Stimulated activated CD8-positive, alpha-beta memory T cell treated with anti-CD3 and anti-CD28 coated beads, Interleukin-4, amount 100 ng/mL, for 24 hours (primary cell): Measurements from ENCODE around the gene VAV2.

Source experiments
- DNase-seq: peaks from one replicate; pipeline ENCODE4 v3.0.0-alpha.2; 2020; ENCODE audit warnings: low read depth

VAV2 gene

DNA sequence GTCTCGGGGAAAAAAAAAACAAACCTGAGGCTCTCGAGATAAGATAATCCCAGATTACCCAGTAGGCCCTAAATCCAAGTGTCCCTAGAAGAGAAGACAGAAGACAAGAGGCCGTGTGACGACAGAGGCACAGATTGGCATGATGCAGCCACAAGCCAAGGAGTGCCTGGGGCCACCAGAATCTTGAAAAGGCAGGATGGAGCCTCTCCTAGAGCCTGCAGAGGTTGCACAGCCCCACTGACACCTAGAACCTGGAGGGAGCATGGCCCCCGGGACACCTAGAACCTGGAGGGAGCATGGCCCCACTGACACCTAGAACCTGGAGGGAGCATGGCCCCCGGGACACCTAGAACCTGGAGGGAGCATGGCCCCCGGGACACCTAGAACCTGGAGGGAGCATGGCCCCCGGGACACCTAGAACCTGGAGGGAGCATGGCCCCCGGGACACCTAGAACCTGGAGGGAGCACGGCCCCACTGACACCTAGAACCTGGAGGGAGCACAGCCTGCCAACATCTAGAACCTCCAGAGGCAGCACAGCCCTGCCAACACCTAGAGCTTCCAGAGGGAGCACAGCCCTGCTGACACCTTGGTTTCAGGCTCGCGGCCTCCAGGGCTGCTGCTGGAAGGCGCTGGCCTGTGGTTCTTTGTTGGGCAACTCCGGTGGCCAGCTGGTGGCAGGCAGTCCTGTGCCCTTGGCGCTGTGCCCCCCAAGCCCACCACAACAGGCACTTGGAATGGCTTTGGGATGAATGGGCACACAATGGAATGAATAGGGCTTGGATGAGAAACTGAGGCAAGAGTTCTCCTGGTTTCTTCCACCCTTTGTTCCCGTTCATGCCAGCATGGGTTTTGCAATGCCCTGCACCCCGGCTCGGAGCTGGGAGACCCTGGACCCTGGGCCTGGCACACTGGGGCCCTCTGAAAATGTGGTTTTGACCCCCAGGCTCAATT, 39.2 kb downstream of the VAV2 start:
- DNase-seq: no peak

DNA sequence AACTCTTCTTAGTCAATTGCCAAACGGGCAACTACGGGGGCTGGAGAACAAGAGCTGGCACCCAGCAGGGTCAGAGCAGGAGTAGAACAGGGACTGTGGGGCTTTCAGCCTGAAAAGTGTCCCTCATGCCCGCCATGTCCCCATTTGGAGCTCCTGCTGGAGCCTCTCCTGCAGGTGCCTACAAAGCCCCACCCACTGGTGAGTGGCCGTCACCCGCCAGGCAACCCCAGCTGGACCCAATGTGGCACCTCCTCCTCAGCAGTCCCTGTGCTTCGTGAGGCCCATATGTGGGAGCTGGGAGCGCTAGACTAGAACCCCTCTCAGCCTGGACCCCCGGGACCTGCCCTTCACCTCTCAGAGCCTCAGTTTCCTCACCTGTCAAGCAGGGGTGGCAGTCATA, 40.9 kb downstream of the VAV2 start:
- DNase-seq: no peak

DNA sequence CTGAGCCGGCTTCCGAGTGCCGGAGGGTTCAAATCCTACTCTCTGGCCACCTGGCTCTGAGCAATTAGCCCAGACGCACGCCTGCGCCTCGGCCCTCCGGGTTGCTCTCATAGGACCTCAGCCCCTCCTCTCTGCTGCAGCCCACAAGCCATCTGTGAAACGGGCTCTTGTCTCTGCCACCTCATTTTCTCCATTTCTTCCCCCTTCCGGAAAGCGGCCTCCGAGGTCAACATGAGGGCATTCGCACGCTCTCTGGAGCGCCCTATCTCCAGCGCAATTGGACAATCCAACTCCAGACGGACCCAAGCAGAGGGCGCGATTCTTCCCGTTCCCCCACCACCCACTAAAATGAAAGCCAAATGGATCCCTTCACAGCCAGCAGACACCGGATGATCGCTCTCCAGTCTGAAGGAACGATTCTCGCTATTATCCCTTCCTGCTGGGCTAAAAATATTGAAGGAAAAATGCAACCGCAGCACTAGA, 41.5 kb downstream of the VAV2 start:
- DNase-seq: no peak

GRCh38 chr9:133950192-133950591, 41.9 kb downstream of the VAV2 start:
- no peak for DNase-seq

DNA sequence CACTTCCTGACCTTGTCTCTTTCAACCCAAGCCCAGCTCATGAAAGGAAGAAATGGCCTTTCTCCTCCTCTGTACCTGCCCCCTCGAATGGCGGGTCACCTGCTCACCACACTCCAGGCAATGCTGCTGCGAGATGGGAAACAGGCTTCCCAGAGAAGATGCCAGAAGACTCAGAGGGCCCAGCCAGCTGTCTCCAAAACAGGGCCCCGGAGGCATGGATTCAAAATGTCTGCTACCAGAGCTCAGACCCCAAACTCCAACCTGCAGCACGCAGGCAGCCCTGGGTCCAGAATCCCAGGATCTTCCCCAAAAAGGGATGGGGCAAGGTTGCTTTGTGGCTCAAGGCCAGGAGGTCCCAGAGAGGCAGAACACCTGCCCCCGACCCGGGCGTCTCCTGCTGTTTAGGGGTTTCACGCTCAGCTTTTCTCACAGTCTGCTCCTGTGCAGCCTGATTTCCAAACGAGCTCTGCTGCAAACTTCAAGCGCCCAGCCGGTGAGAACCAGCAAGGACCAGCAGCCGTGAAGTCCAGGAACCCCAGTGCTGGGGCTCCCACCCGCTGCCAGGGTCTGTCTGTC, 42.5 kb downstream of the VAV2 start:
- DNase-seq: no peak

GRCh38 chr9:133948561-133949485, 43.3 kb downstream of the VAV2 start:
- no peak for DNase-seq

DNA sequence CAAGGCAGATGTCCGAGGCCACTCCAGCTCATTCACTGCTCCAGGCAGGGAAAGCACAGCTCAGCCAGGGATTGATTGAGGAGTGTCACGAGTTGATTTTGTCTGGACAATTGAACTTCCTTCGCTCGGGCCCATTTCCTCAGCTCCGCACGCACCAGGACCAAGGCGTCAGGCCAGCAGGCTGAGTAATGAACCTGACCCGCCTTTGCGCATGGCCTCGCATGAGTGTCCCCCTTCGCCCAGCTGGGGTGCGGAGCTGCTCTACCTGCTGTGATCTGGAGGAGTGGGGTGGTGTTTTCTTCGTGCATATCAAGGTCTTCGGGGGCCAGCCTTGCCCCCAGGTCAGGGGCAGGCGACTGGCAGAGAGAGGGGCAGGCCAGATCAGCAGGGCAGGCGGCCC, 44.0 kb downstream of the VAV2 start:
- no peak for DNase-seq

DNA sequence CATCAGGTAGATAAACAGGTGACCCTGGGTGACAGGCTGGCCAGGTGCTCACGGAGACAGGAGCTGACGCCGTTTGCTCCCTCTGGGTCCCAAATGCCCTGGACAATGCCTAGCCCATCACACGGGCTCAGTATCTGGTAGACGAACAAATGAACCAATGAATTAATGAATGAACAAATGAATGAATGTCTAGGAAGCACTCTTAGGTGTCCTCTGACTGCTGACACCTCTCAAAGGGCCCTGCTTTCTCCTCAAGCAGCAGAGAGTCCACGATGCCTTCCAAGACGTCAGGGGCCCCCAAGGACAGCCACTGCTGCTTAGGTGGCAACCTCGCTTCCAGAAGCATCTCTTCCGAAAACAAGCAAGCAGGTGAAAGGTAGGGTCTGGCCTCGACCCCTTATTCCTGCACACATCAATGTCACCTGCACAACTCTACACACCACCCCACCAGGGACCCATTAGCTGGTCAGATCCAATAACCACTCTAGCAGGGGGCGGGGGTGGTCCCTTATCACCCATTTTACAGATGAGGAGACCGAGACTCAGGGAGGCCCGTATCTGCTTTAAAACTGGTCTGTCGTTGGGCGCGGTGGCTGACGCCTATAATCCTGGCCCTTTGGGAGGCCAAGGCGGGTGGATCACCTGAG, 45.2 kb downstream of the VAV2 start:
- no peak for DNase-seq

- no peak for DNase-seq
Observed at GRCh38 chr9:133945977-133946753, 46.0 kb downstream of the VAV2 start.

- no peak for DNase-seq
Observed at GRCh38 chr9:133945314-133945975, 46.7 kb downstream of the VAV2 start.

- no peak for DNase-seq
Observed at GRCh38 chr9:133944746-133945135, 47.4 kb downstream of the VAV2 start.

DNA sequence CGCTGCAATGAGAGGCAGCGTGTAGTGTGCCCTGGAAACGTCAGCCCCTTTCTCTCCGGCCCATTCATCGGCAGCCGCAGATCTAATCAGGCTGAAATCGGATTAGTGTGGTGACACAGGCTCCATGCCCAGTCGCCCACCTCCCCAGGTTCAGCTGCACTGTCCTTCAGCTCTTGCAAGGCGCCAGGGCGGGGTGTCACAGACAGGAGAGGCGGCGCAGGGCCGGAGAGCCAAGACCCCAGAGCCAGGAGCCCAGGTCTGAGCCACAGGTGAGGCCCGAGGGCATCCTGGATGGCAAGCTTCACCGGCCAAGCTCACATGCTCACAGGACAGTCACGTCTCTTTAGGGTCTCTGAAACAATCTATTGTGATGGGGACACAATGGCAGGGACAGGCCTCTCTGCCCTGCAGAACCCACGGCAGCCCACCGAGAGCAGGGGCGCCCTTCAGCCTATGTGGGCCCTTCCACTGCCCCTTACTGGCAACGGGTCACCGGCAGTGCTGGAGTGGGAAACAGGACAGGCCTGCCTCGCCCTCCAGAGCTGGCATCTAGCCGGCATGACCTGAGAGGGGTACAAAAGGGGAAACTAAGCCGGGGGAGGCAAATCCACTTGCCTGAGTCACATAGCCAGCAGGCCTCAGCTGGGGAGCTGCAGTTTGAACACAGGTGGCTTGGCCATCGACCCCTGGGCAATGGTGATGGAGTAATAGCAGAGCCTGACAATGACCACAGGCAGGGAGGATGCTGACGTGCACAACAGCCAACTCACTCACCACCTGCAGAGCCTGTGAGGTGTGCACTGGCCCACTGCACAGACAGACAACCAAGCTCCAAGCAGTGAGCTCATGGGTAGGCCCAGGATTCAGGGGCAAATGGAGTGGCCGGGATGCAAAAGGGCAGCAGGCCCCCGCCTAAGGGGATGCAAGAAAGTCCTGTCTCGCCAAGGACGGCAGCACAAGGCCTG, 48.1 kb downstream of the VAV2 start:
- DNase-seq: no peak

GRCh38 chr9:133943036-133943780, 48.9 kb downstream of the VAV2 start:
- no peak for DNase-seq

DNA sequence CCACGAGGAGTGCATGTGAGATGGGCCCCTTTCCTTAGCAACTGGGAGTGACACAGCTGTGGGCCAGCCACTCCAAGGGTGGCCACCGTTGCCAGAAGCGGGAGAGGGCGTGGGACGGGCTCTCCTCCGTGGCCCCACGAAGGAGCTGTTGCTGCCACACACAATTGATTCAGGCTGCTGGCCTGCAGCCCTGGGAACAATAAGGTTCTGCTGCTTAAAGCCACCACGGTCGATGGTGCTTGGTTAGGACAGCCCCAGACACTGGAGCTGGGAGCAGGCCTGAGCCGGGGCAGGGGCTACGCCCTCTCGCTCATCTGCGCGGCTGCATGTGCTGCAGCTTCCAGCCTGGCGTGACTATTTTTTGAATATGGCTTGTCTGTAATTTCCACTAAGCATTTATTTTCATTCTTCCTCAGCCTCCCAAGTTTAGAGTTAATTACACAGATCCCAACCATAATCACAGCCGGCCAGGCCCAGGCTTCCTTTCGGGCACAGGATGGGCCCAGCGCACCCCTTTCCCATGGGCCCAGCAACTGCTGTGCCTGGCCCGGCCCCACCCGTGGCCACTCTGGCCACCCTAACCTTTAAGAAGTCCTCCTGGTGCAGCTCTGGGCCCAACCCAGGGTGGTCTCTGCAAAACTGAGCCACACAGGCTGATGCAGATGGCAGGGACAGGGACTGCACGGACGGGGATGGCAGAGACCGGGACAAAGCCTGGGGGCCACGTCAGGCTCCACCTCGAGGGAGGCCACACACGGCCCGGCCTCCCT, 49.7 kb downstream of the VAV2 start:
- no peak for DNase-seq

- DNase-seq: no peak
Observed at GRCh38 chr9:133939845-133940244, 52.3 kb downstream of the VAV2 start.

DNA sequence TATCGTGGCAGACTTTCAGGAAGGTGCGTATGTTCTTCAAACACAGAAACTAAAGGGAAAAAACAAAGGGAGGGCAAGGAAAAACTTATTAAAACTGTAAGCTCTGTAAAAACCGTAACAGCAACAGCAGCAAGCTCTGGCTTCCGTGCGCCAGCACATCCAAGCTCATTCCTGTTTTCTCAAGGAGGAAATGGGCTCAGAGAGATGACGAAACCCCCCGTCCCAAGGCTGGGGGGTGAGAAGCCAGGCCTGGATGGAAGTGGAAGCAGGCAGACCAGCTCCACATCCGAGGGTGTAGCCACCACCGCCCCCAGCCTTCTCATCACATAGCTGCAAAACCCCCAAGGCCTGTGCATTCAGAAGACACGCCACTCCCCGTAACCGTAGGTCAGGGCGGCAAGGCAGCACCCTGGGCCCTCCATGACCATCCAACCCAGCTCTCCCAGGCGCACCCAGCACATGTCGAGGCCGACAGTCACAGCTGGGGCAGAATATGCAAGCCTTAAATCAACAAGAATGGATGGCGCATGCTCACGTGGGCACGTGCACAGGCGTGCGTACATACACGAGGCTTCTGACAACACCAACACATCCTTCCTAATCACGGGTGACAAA, 52.8 kb downstream of the VAV2 start:
- no peak for DNase-seq

DNA sequence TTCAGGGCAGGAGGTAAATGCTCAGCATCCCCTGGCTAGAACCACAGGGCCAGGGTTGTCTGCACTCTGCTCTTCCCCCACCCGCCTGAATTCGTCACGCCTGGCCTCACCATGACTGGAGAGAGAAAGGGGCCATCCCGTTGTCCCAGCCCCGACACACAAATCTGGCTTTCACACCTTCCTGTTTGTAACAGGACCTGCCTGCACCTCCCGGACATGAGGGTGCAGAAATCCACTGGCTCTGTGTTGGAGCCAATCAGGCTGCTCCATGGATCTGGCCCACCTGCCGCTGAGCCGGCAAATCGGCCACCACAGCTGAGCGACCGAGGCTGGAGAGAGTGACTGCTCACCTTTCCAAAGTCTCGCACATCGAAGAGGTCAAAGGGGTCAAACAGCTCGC, 53.4 kb downstream of the VAV2 start:
- no peak for DNase-seq
